Neural cell (in vitro differentiated cells): ENCODE data around the gene FAM13B. TPM values are rescaled to one million over a fixed set of nuclear protein-coding genes. Genes with fewer than 3 reads are reported as not detected.
"Not testable (repeated sequence)": the region's sequence is repeated elsewhere in the genome, so short reads cannot be mapped to it uniquely, and the experiment has no call there.

Experiments used
- H2AFZ ChIP-seq: fragments of 200-600, 300-800 bp; sonication (generic), shearing (Covaris generic); 2 replicates; pipeline ENCODE4 v1.6.0; 2014; ENCODE audit warnings: low read depth, mild to moderate bottlenecking, antibody characterized with exemption, low read length, moderate library complexity
- H3F3A ChIP-seq: fragments of 200-600 bp; shearing (Covaris generic); 2 replicates; pipeline ENCODE4 v1.6.1; 2016; ENCODE audit warnings: mild to moderate bottlenecking, moderate library complexity, mixed read lengths, antibody characterized with exemption, low read length; ENCODE audit not compliant: insufficient read depth, poor library complexity, severe bottlenecking
- H3K27ac ChIP-seq: fragments of 200-600, 300-800 bp; sonication (generic), shearing (Covaris generic); 2 replicates; pipeline ENCODE4 v1.5.1; 2014; ENCODE audit warnings: mild to moderate bottlenecking, low read length, moderate library complexity
- H3K27me3 ChIP-seq: fragments of 300-800, 200-600 bp; sonication (generic), shearing (Covaris generic); 2 replicates; pipeline ENCODE4 v1.6.0; 2014; ENCODE audit warnings: mild to moderate bottlenecking, low read depth, low read length, moderate library complexity; ENCODE audit not compliant: insufficient read depth
- H3K36me3 ChIP-seq: fragments of 300-800, 200-600 bp; sonication (generic), shearing (Covaris generic); 2 replicates; pipeline ENCODE4 v1.5.1; 2014; ENCODE audit warnings: mild to moderate bottlenecking, antibody characterized with exemption, low read length, moderate library complexity; ENCODE audit not compliant: insufficient read depth
- H3K4me2 ChIP-seq: fragments of 300-800, 200-600 bp; sonication (generic), shearing (Covaris generic); 2 replicates; pipeline ENCODE4 v1.6.0; 2014; ENCODE audit warnings: mild to moderate bottlenecking, low read length
- H3K4me3 ChIP-seq: fragments of 300-800, 200-600 bp; sonication (generic), shearing (Covaris generic); 2 replicates; pipeline ENCODE4 v1.5.1; 2014; ENCODE audit warnings: mild to moderate bottlenecking, low read length, moderate library complexity
- H3K79me2 ChIP-seq: fragments of 200-600 bp; shearing (Covaris generic); replicated peaks from 2 replicates; pipeline ENCODE4 v1.6.0; 2014; ENCODE audit warnings: mild to moderate bottlenecking, low read length, moderate library complexity; ENCODE audit not compliant: insufficient read depth
- H3K9ac ChIP-seq: fragments of 300-800, 200-600 bp; sonication (generic), shearing (Covaris generic); 2 replicates; pipeline ENCODE4 v1.6.1; 2016; ENCODE audit warnings: mild to moderate bottlenecking, low read length, mixed read lengths
- H3K9me2 ChIP-seq: fragments of 200-600 bp; shearing (Covaris generic); 2 replicates; pipeline ENCODE4 v1.6.1; 2016; ENCODE audit warnings: mild to moderate bottlenecking, low read length, mixed read lengths; ENCODE audit not compliant: insufficient read depth
- H3K9me3 ChIP-seq: fragments of 200-600, 300-800 bp; sonication (generic), shearing (Covaris generic); 2 replicates; pipeline ENCODE4 v1.6.1; 2016; ENCODE audit warnings: mild to moderate bottlenecking, mixed run types, low read length, moderate library complexity, mixed read lengths
- H4K20me1 ChIP-seq: fragments of 200-600 bp; shearing (Covaris generic); 2 replicates; pipeline ENCODE4 v1.6.1; 2016; ENCODE audit warnings: mild to moderate bottlenecking, mixed run types; ENCODE audit not compliant: insufficient read depth
- EP300 ChIP-seq: fragments of 450-650 bp; conservative IDR thresholded peaks from 2 replicates; pipeline ENCODE4 v1.6.1; 2014; ENCODE audit warnings: antibody characterized with exemption, mild to moderate bottlenecking, moderate library complexity; ENCODE audit not compliant: poor library complexity, severe bottlenecking
- EZH2 ChIP-seq: fragments of 200-600, 300-800 bp; shearing (Covaris generic), sonication (generic); IDR thresholded peaks from 2 replicates; pipeline ENCODE4 v1.6.1; 2014; ENCODE audit warnings: antibody characterized with exemption, low read length, borderline replicate concordance, mild to moderate bottlenecking; ENCODE audit not compliant: insufficient read depth, poor library complexity, severe bottlenecking
- MXI1 ChIP-seq: fragments of 450-650 bp; conservative IDR thresholded peaks from 2 replicates; pipeline ENCODE4 v1.6.1; 2014; ENCODE audit warnings: antibody characterized with exemption, mild to moderate bottlenecking; ENCODE audit not compliant: poor library complexity, severe bottlenecking
- POLR2AphosphoS5 ChIP-seq: IDR thresholded peaks from 2 replicates; pipeline ENCODE4 v1.6.1; 2012
- RAD21 ChIP-seq: fragments of 450-650 bp; conservative IDR thresholded peaks from 2 replicates; pipeline ENCODE4 v1.6.1; 2014; ENCODE audit warnings: antibody characterized with exemption, mild to moderate bottlenecking, moderate library complexity
- REST ChIP-seq: IDR thresholded peaks from 2 replicates; pipeline ENCODE4 v1.6.1; 2012; ENCODE audit warnings: borderline replicate concordance
- SMC3 ChIP-seq: fragments of 450-650 bp; conservative IDR thresholded peaks from 2 replicates; pipeline ENCODE4 v1.6.1; 2014; ENCODE audit warnings: antibody characterized with exemption, mild to moderate bottlenecking, moderate library complexity; ENCODE audit not compliant: poor library complexity
- TAF1 ChIP-seq: IDR thresholded peaks from 2 replicates; pipeline ENCODE4 v1.6.1; 2012; ENCODE audit warnings: low read depth
- polyA plus RNA-seq: library from polyadenylated mRNA; depleted of rRNA; stranded (reverse); fragments of >200 nt; gene quantifications from 2 replicates; pipeline ENCODE4 v1.2.3, GENCODE V29; 2014
- TF ChIP-seq, protein P1 (sequence below): fragments of 450-650 bp; IDR thresholded peaks from 2 replicates; pipeline ENCODE4 v1.5.1; 2014; ENCODE audit warnings: antibody characterized with exemption, mild to moderate bottlenecking, moderate library complexity; ENCODE audit not compliant: poor library complexity, severe bottlenecking

Gene FAM13B
- polyA plus RNA-seq, 1 donor from 2014 or later, result 61.6 TPM

GRCh38 chr5:137989419-137989818, 43.5 kb downstream of the FAM13B start:
- Histone ChIP-seq H3K4me2 (no peak overlapping the region), H3K9me2 (no peaks in the 10 kb centered on the region), H3F3A (no peaks in the 10 kb centered on the region), H3K79me2 (no peaks in the 10 kb centered on the region), H3K9ac (no peak overlapping the region), H3K9me3 (no peaks in the 10 kb centered on the region), H3K27me3 (no peaks in the 10 kb centered on the region), H3K36me3 (no peaks in the 10 kb centered on the region), H3K4me3 (no peak overlapping the region), H3K27ac (no peak overlapping the region), H4K20me1 (no peaks in the 10 kb centered on the region), H2AFZ (no peak overlapping the region)
- no peak for TF ChIP-seq EP300
- no peak for TF ChIP-seq EZH2
- TF ChIP-seq TAF1, result no peak
- no peak for TF ChIP-seq SMC3
- no peak for TF ChIP-seq REST
- no peak for TF ChIP-seq RAD21
- TF ChIP-seq, protein P1, sequence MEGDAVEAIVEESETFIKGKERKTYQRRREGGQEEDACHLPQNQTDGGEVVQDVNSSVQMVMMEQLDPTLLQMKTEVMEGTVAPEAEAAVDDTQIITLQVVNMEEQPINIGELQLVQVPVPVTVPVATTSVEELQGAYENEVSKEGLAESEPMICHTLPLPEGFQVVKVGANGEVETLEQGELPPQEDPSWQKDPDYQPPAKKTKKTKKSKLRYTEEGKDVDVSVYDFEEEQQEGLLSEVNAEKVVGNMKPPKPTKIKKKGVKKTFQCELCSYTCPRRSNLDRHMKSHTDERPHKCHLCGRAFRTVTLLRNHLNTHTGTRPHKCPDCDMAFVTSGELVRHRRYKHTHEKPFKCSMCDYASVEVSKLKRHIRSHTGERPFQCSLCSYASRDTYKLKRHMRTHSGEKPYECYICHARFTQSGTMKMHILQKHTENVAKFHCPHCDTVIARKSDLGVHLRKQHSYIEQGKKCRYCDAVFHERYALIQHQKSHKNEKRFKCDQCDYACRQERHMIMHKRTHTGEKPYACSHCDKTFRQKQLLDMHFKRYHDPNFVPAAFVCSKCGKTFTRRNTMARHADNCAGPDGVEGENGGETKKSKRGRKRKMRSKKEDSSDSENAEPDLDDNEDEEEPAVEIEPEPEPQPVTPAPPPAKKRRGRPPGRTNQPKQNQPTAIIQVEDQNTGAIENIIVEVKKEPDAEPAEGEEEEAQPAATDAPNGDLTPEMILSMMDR, result no peak
- TF ChIP-seq MXI1, result no peak
- no peak for TF ChIP-seq POLR2AphosphoS5

- Histone ChIP-seq H3F3A (no peaks in the 10 kb centered on the region), H3K9me3 (no peaks in the 10 kb centered on the region), H3K27me3 (no peaks in the 10 kb centered on the region), H3K79me2 (no peaks in the 10 kb centered on the region), H3K9me2 (no peaks in the 10 kb centered on the region), H3K9ac (no peak overlapping the region), H3K4me2 (no peak overlapping the region), H3K27ac (no peak overlapping the region), H3K36me3 (peaks cover 4% of the 10 kb centered on the region), H3K4me3 (no peak overlapping the region), H2AFZ (no peak overlapping the region), H4K20me1 (no peaks in the 10 kb centered on the region)
- TF ChIP-seq RAD21 (no peak), EZH2 (no peak), EP300 (no peak), POLR2AphosphoS5 (no peak), REST (no peak), MXI1 (no peak), TAF1 (no peak), SMC3 (no peak)
- TF ChIP-seq, protein P1, result no peak
Observed at GRCh38 chr5:137975208-137975607, 57.7 kb downstream of the FAM13B start.

- H3K9me3 ChIP-seq, H3K9me2 ChIP-seq, H2AFZ ChIP-seq, H4K20me1 ChIP-seq, H3F3A ChIP-seq, H3K9ac ChIP-seq, H3K27ac ChIP-seq, H3K4me2 ChIP-seq, H3K36me3 ChIP-seq, H3K27me3 ChIP-seq, H3K4me3 ChIP-seq, H3K79me2 ChIP-seq: not testable (repeated sequence)
Observed at GRCh38 chr5:137970384-137970783, 62.5 kb downstream of the FAM13B start.
